NT2/D1 (cell line): ENCODE measurements around the gene PDE6D.
"Not testable (repeated sequence)": the region's sequence is repeated elsewhere in the genome, so short reads cannot be mapped to it uniquely, and the experiment has no call there.

Source experiments
- SUZ12 ChIP-seq: IDR thresholded peaks from 2 replicates; pipeline ENCODE4 v1.6.1; 2011; ENCODE audit not compliant: insufficient read length, insufficient read depth; ENCODE audit errors: extremely low read depth
- YY1 ChIP-seq: IDR thresholded peaks from 2 replicates; pipeline ENCODE4 v1.6.1; 2011; ENCODE audit not compliant: insufficient read length, insufficient read depth
- ZNF274 ChIP-seq: IDR thresholded peaks from 2 replicates; pipeline ENCODE4 v1.6.1; 2011; ENCODE audit warnings: mild to moderate bottlenecking, low read depth, low read length

DNA sequence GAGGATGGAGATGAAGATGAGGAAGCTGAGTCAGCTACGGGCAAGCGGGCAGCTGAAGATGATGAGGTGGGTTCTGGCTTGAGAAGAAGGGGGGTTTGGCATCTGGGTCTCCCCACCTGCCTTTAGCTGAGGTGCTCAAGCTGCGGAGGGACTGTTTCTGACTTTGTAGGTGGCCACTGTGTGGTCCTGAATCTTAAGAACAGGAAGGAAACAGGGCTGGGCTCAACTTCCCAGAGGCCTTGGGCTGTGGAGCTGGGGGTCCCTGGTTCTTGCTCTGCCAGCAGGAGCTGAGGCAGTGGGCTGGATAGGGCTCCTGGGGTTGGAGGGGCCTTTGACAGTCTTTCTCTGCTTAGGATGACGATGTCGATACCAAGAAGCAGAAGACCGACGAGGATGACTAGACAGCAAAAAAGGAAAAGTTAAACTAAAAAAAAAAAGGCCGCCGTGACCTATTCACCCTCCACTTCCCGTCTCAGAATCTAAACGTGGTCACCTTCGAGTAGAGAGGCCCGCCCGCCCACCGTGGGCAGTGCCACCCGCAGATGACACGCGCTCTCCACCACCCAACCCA, 68.5 kb downstream of the PDE6D start:
- TF ChIP-seq YY1, SUZ12, ZNF274: not testable (repeated sequence)
